ENCODE measurements around the gene SGCD. TPM values are rescaled to one million over a fixed set of nuclear protein-coding genes. Genes with fewer than 3 reads are reported as not detected.

The SGCD gene
- total RNA-seq, 2 donors from 2014 or later = 1.0 to 2.2 TPM

DNA sequence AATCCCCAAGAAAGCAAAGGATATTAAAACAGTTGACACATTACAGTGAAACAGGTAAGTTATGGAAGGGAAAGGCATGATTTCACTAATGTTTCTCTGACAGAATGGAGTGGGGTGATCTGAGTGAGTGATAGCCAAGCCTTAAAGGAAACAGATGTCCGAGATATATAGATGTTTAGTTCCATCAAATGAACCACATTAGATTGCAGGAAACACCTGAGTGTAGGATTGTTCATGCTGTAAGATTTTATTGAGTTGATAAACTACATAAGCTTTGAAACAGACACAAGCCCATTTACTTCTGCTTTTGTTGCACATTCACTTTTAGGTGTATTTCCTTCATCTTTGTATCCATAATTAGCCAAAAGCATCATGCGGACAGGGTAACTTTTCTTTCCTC is 356.0 kb downstream of the SGCD start:
- H3K27ac ChIP-seq = no peak overlapping the region
- H3K9ac ChIP-seq (ENCODE audit: low read depth in 2 of 2, low read length in 2 of 2) = no peak overlapping the region
- DNase-seq = no peak
- H3K27me3 ChIP-seq = no peaks in the 10 kb centered on the region
- no peaks in the 10 kb centered on the region for H3K9me3 ChIP-seq
- no peak overlapping the region for H3K4me3 ChIP-seq
- intact Hi-C loops (cut with DNase I) = no loop called here
- H3K4me1 ChIP-seq = no peaks in the 10 kb centered on the region
- H3K36me3 ChIP-seq = no peaks in the 10 kb centered on the region
- TF ChIP-seq, protein P1, sequence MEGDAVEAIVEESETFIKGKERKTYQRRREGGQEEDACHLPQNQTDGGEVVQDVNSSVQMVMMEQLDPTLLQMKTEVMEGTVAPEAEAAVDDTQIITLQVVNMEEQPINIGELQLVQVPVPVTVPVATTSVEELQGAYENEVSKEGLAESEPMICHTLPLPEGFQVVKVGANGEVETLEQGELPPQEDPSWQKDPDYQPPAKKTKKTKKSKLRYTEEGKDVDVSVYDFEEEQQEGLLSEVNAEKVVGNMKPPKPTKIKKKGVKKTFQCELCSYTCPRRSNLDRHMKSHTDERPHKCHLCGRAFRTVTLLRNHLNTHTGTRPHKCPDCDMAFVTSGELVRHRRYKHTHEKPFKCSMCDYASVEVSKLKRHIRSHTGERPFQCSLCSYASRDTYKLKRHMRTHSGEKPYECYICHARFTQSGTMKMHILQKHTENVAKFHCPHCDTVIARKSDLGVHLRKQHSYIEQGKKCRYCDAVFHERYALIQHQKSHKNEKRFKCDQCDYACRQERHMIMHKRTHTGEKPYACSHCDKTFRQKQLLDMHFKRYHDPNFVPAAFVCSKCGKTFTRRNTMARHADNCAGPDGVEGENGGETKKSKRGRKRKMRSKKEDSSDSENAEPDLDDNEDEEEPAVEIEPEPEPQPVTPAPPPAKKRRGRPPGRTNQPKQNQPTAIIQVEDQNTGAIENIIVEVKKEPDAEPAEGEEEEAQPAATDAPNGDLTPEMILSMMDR (IDR thresholded peaks at IDR 0.05) = no peak

DNA sequence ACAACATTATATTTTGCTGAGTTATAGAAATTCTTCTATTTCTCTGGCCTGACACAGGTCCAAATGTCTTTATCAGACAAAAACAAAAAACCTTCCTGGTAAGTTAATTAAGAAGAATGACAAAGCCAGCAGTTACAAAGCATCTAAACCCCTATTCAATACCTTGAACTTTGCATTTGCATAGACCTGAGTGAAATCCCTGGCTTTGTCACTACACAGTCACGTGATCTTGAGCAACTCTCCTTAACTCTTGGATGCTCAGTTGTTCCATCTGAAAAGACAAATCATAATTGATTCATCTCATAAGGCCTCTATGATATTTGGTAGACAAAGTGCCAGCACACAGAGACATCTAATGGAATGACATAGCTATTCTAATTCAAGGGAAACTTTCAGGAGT is 356.5 kb downstream of the SGCD start:
- H3K9ac ChIP-seq (ENCODE audit: low read depth in 2 of 2, low read length in 2 of 2) = no peak overlapping the region
- TF ChIP-seq, protein P1 (IDR thresholded peaks at IDR 0.05) = no peak
- intact Hi-C loops (cut with DNase I) = no loop called here
- no peaks in the 10 kb centered on the region for H3K9me3 ChIP-seq
- H3K4me3 ChIP-seq = no peak overlapping the region
- H3K36me3 ChIP-seq = no peaks in the 10 kb centered on the region
- H3K27me3 ChIP-seq = no peaks in the 10 kb centered on the region
- no peak overlapping the region for H3K27ac ChIP-seq
- no peaks in the 10 kb centered on the region for H3K4me1 ChIP-seq
- no peak for DNase-seq

DNA sequence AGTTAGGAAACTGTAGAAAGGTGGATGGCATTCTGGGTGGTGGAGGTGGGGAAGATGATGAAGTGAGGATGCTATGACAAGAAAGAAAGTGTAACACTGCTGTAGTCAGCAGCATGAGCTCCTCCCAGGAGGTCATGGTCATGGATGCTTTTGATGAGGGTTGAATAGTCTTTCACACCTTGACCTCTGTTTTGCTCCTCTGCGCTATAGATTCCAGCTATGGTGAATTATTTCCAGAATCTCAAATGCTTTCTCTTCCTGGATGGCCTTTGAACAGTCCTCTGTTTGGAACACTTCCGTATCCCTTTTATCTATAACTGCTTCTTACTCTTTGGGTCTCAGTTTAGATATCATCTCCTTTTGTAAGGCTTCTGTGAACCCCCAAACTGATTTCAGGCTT is 357.3 kb downstream of the SGCD start:
- Histone ChIP-seq H3K4me3 (no peak overlapping the region), H3K4me1 (no peaks in the 10 kb centered on the region), H3K27me3 (no peaks in the 10 kb centered on the region), H3K36me3 (no peaks in the 10 kb centered on the region), H3K9ac (ENCODE audit: low read depth in 2 of 2, low read length in 2 of 2) (no peak overlapping the region), H3K27ac (no peak overlapping the region), H3K9me3 (no peaks in the 10 kb centered on the region)
- no peak for DNase-seq
- TF ChIP-seq, protein P1 (IDR thresholded peaks at IDR 0.05) = no peak
- intact Hi-C loops (cut with DNase I) = no loop called here

DNA sequence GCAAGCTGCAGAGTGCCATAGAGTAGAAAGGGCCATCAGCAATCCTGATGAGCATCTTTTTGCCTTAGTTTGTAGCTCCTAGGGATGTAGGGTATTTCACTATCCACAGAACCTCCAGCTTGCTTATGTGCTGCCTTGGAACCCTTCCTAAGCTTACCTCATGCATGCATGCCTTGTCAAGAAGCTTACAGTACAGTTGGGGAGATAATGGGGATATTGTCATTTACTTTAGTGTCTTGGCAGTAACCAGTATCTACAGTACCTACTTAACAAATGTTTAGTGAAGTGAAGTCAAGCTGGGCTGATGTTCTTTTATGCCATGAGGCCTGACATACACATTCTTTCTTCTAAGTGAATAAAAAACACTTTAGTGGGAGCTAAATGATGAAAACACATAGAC is 358.5 kb downstream of the SGCD start:
- Histone ChIP-seq H3K4me1 (no peaks in the 10 kb centered on the region), H3K27me3 (no peaks in the 10 kb centered on the region), H3K27ac (no peak overlapping the region), H3K36me3 (no peaks in the 10 kb centered on the region), H3K4me3 (no peak overlapping the region), H3K9me3 (no peaks in the 10 kb centered on the region), H3K9ac (ENCODE audit: low read depth in 2 of 2, low read length in 2 of 2) (no peak overlapping the region)
- no peak for DNase-seq
- TF ChIP-seq, protein P1 (IDR thresholded peaks at IDR 0.05) = no peak
- intact Hi-C loops (cut with DNase I) = no loop called here

DNA sequence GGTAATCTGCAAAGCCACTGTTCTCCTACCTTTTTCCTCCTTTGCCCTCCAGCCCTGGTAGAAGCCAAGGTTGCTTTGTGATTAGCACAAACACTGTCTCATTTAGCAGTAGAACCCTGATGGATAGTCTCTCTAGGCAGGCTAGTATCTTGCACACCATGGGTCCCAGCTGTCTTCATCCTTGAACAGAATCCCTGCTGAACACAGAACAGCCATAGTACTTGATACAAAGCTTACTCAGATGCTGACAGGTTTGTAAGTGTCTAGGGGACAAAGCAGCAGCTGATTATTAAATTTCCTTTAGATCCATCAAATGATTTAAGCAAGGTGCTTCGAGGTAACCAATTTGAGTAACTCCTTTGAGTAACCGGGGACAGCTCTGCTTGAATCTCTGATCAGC is 359.4 kb downstream of the SGCD start:
- intact Hi-C loops (cut with DNase I) = no loop called here
- H3K9me3 ChIP-seq = no peaks in the 10 kb centered on the region
- no peak overlapping the region for H3K9ac ChIP-seq (ENCODE audit: low read depth in 2 of 2, low read length in 2 of 2)
- TF ChIP-seq, protein P1 (IDR thresholded peaks at IDR 0.05) = no peak
- H3K27ac ChIP-seq = no peak overlapping the region
- H3K4me1 ChIP-seq = no peaks in the 10 kb centered on the region
- H3K4me3 ChIP-seq = no peak overlapping the region
- no peaks in the 10 kb centered on the region for H3K36me3 ChIP-seq
- H3K27me3 ChIP-seq = no peaks in the 10 kb centered on the region
- DNase-seq = no peak

DNA sequence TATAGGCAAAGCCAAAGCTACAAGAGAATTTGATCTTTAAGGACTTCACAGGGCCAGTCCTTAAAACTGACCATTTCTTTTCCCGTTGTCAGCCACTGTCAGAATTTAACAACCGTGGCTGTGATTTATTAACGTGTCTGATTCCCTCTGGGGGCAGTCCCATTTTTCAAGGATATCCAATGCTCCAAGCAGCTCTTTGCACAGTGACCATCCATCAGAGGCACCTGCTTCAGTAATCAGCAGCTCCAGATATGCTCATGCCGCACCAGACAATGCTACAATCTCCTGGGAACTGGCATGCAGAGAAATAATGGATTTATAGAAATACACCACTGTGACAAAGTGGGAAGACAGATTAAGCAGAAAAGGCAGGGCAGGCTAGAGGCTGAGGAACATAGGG is 359.8 kb downstream of the SGCD start:
- Histone ChIP-seq H3K9me3 (no peaks in the 10 kb centered on the region), H3K9ac (ENCODE audit: low read depth in 2 of 2, low read length in 2 of 2) (no peak overlapping the region), H3K4me1 (no peaks in the 10 kb centered on the region), H3K27ac (no peak overlapping the region), H3K4me3 (no peak overlapping the region), H3K36me3 (no peaks in the 10 kb centered on the region), H3K27me3 (no peaks in the 10 kb centered on the region)
- DNase-seq = no peak
- intact Hi-C loops (cut with DNase I) = no loop called here
- TF ChIP-seq, protein P1 (IDR thresholded peaks at IDR 0.05) = no peak

All from colonic mucosa (tissue), 4 donors.